ENCODE results near the gene MRPS5. TPM values are rescaled to one million over a fixed set of nuclear protein-coding genes. Genes with fewer than 3 reads are reported as not detected.
"Not testable (repeated sequence)": the region's sequence is repeated elsewhere in the genome, so short reads cannot be mapped to it uniquely, and the experiment has no call there.

MRPS5 gene
- total RNA-seq, 1 experiment from 2014 or later: 107 TPM

- Histone ChIP-seq H3K4me2 (ENCODE audit: low read length) (no peak overlapping the region), H3K9me3 (ENCODE audit: low read length) (no peaks in the 10 kb centered on the region), H3K79me2 (ENCODE audit: low read length) (no peaks in the 10 kb centered on the region), H3K4me1 (ENCODE audit: insufficient read depth, low read length) (peaks cover 33% of the 10 kb centered on the region), H3K4me3 (ENCODE audit: low read length) (no peak overlapping the region), H3K9me2 (replicated peaks; ENCODE audit: low read length) (no peaks in the 10 kb centered on the region), H3K27me3 (ENCODE audit: low read length) (no peaks in the 10 kb centered on the region), H3K9ac (ENCODE audit: low read length) (no peak overlapping the region), H3F3A (ENCODE audit: low read length, unreplicated experiment) (peaks cover 3% of the 10 kb centered on the region), H4K20me1 (ENCODE audit: low read length) (no peaks in the 10 kb centered on the region), H3K27ac (ENCODE audit: low read length) (no peak overlapping the region), H3K36me3 (ENCODE audit: low read depth, low read length) (no peaks in the 10 kb centered on the region), H2AFZ (ENCODE audit: low read length) (no peak overlapping the region)
- POLR2A ChIA-PET (ENCODE audit: unreplicated experiment): no interaction called here
- DNase-seq: no peak
- CTCF ChIA-PET: no interaction called here
- intact Hi-C loops (cut with micrococcal nuclease): no loop called here
- no TSS peak for BruUV-seq (replicated peaks)
- ATAC-seq: no peak
- TF ChIP-seq EZH2phosphoT487 (IDR thresholded peaks at IDR 0.05; ENCODE audit: borderline replicate concordance, low read length) (no peak), EZH2 (IDR thresholded peaks at IDR 0.05; ENCODE audit: low read length, unreplicated experiment) (no peak)
- TF ChIP-seq, protein P1, sequence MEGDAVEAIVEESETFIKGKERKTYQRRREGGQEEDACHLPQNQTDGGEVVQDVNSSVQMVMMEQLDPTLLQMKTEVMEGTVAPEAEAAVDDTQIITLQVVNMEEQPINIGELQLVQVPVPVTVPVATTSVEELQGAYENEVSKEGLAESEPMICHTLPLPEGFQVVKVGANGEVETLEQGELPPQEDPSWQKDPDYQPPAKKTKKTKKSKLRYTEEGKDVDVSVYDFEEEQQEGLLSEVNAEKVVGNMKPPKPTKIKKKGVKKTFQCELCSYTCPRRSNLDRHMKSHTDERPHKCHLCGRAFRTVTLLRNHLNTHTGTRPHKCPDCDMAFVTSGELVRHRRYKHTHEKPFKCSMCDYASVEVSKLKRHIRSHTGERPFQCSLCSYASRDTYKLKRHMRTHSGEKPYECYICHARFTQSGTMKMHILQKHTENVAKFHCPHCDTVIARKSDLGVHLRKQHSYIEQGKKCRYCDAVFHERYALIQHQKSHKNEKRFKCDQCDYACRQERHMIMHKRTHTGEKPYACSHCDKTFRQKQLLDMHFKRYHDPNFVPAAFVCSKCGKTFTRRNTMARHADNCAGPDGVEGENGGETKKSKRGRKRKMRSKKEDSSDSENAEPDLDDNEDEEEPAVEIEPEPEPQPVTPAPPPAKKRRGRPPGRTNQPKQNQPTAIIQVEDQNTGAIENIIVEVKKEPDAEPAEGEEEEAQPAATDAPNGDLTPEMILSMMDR (conservative IDR thresholded peaks at IDR 0.05; ENCODE audit: low read depth, low read length): no peak
Measured at GRCh38 chr2:95039978-95040377, 81.6 kb downstream of the MRPS5 start.

DNA sequence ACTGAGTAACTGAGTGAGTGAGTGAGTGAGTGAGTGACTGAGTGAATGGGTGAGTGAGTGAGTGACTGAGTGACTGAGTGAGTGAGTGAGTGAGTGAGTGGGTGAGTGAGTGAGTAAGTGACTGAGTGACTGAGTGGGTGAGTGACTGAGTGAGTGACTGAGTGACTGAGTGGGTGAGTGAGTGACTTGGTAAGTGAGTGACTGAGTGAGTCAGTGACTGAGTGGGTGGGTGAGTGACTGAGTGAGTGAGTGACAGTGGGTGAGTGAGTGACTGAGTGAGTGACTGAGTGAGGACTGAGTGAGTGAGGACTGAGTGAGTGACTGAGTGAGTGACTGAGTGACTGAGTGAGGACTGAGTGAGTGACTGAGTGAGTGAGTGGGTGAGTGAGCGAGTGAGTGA is 82.2 kb downstream of the MRPS5 start:
- intact Hi-C loops (cut with micrococcal nuclease): no loop called here
- Histone ChIP-seq H3K9ac (ENCODE audit: low read length) (no peak overlapping the region), H3K4me2 (ENCODE audit: low read length) (no peak overlapping the region), H4K20me1 (ENCODE audit: low read length) (no peaks in the 10 kb centered on the region), H3K79me2 (ENCODE audit: low read length) (no peaks in the 10 kb centered on the region), H3K27ac (ENCODE audit: low read length) (no peak overlapping the region), H3K27me3 (ENCODE audit: low read length) (no peaks in the 10 kb centered on the region), H3K4me1 (ENCODE audit: insufficient read depth, low read length) (peaks cover 39% of the 10 kb centered on the region), H3F3A (ENCODE audit: low read length, unreplicated experiment) (peaks cover 3% of the 10 kb centered on the region), H3K4me3 (ENCODE audit: low read length) (no peak overlapping the region), H3K36me3 (ENCODE audit: low read depth, low read length) (no peaks in the 10 kb centered on the region), H3K9me3 (ENCODE audit: low read length) (no peaks in the 10 kb centered on the region), H3K9me2 (replicated peaks; ENCODE audit: low read length) (no peaks in the 10 kb centered on the region), H2AFZ (ENCODE audit: low read length) (no peak overlapping the region)
- no peak for DNase-seq
- no peak for ATAC-seq
- CTCF ChIA-PET: no interaction called here
- BruUV-seq (replicated peaks): no TSS peak
- POLR2A ChIA-PET (ENCODE audit: unreplicated experiment): no interaction called here
- TF ChIP-seq, protein P1 (conservative IDR thresholded peaks at IDR 0.05; ENCODE audit: low read depth, low read length): no peak
- TF ChIP-seq EZH2phosphoT487 (IDR thresholded peaks at IDR 0.05; ENCODE audit: borderline replicate concordance, low read length) (no peak), EZH2 (IDR thresholded peaks at IDR 0.05; ENCODE audit: low read length, unreplicated experiment) (no peak)

DNA sequence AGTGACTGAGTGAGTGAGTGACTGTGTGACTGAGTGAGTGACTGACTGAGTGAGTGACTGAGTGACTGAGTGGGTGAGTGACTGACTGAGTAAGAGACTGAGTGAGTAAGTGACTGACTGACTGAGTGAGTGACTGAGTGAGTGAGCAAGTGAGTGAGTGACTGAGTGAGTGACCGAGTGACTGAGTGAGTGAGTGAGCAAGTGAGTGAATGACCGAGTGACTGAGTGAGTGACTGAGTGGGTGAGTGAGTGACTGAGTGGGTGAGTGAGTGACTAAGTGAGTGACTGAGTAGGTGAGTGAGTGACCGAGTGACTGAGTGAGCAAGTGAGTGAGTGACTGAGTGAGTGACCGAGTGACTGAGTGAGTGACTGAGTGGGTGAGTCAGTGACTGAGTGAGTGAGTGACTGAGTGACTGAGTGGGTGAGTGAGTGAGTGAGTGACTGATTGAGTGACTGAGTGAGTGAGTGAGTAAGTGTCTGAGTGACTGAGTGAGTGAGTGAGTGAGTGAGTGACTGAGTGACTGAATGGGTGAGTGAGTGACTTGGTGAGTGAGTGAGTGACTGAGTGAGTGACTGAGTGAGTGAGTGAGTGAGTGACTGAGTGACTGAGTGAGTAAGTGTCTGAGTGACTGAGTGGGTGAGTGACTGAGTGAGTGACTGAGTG is 82.8 kb downstream of the MRPS5 start:
- Histone ChIP-seq H3K4me2 (ENCODE audit: low read length) (no peak overlapping the region), H3F3A (ENCODE audit: low read length, unreplicated experiment) (peaks cover 3% of the 10 kb centered on the region), H3K79me2 (ENCODE audit: low read length) (no peaks in the 10 kb centered on the region), H3K4me1 (ENCODE audit: insufficient read depth, low read length) (peaks cover 39% of the 10 kb centered on the region), H4K20me1 (ENCODE audit: low read length) (no peaks in the 10 kb centered on the region), H3K9me2 (replicated peaks; ENCODE audit: low read length) (no peaks in the 10 kb centered on the region), H3K27me3 (ENCODE audit: low read length) (no peaks in the 10 kb centered on the region), H3K36me3 (ENCODE audit: low read depth, low read length) (no peaks in the 10 kb centered on the region), H2AFZ (ENCODE audit: low read length) (no peak overlapping the region), H3K27ac (ENCODE audit: low read length) (no peak overlapping the region), H3K9ac (ENCODE audit: low read length) (no peak overlapping the region), H3K9me3 (ENCODE audit: low read length) (no peaks in the 10 kb centered on the region), H3K4me3 (ENCODE audit: low read length) (no peak overlapping the region)
- CTCF ChIA-PET: no interaction called here
- TF ChIP-seq EZH2 (IDR thresholded peaks at IDR 0.05; ENCODE audit: low read length, unreplicated experiment) (no peak), EZH2phosphoT487 (IDR thresholded peaks at IDR 0.05; ENCODE audit: borderline replicate concordance, low read length) (no peak)
- TF ChIP-seq, protein P1 (conservative IDR thresholded peaks at IDR 0.05; ENCODE audit: low read depth, low read length): no peak
- POLR2A ChIA-PET (ENCODE audit: unreplicated experiment): no interaction called here
- no peak for ATAC-seq
- DNase-seq: no peak
- intact Hi-C loops (cut with micrococcal nuclease): no loop called here
- BruUV-seq (replicated peaks): no TSS peak

GRCh38 chr2:95037841-95038585 is 83.6 kb downstream of the MRPS5 start:
- POLR2A ChIA-PET (ENCODE audit: unreplicated experiment); H3K27ac ChIP-seq (ENCODE audit: low read length); H3K4me3 ChIP-seq (ENCODE audit: low read length); H3K36me3 ChIP-seq (ENCODE audit: low read depth, low read length); CTCF ChIA-PET; H3K9ac ChIP-seq (ENCODE audit: low read length); H3K9me3 ChIP-seq (ENCODE audit: low read length); DNase-seq; ATAC-seq; H3F3A ChIP-seq (ENCODE audit: low read length, unreplicated experiment); BruUV-seq (replicated peaks); H3K79me2 ChIP-seq (ENCODE audit: low read length); H3K4me2 ChIP-seq (ENCODE audit: low read length); intact Hi-C loops (cut with micrococcal nuclease); H3K27me3 ChIP-seq (ENCODE audit: low read length); H3K9me2 ChIP-seq (replicated peaks; ENCODE audit: low read length); H4K20me1 ChIP-seq (ENCODE audit: low read length); H2AFZ ChIP-seq (ENCODE audit: low read length): not testable (repeated sequence)
- H3K4me1 ChIP-seq (ENCODE audit: insufficient read depth, low read length): peaks cover 35% of the 10 kb centered on the region
